Middle frontal gyrus (tissue), 1 donor: ENCODE data around the gene CFAP92.

ENCODE experiments used
- DNase-seq: peaks from one replicate; pipeline ENCODE4 v3.0.0-alpha.2; 2015; ENCODE audit warnings: low spot score; ENCODE audit errors: extremely low spot score

Gene CFAP92, protein sequence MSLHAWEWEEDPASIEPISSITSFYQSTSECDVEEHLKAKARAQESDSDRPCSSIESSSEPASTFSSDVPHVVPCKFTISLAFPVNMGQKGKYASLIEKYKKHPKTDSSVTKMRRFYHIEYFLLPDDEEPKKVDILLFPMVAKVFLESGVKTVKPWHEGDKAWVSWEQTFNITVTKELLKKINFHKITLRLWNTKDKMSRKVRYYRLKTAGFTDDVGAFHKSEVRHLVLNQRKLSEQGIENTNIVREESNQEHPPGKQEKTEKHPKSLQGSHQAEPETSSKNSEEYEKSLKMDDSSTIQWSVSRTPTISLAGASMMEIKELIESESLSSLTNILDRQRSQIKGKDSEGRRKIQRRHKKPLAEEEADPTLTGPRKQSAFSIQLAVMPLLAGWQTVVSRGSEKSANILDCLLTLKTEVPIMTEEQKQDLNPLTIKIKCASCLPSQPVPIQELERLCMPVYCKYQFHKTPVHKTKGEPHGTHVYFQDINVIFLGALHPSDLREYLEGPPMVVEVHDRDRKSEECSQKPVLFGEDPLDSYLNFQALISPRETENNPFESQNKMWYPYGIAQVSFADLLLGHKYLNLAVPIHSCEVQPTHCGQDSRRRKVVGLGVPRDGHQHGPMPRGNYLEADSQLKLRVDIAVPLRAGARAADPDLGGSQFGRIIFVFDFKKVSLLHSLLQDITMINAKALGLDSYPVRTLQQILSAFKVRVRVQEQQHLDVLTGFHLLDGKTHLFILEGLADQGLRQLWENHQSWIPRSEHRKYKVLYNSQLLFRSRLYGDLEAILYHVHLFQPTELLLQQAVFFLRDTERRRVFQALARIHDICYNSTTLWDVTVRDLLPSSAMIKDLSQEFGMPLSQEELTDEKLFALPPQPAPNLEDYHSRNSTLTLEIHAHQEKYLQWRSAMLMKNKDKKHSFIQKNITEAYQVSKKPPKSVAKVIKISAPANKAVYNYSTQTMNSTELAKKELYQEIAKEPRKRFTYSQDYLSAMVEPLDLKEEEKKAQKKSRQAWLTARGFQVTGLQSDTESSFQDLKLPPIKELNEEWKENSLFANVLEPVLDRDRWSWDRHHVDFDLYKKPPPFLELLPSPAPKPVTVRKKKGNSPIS

DNA sequence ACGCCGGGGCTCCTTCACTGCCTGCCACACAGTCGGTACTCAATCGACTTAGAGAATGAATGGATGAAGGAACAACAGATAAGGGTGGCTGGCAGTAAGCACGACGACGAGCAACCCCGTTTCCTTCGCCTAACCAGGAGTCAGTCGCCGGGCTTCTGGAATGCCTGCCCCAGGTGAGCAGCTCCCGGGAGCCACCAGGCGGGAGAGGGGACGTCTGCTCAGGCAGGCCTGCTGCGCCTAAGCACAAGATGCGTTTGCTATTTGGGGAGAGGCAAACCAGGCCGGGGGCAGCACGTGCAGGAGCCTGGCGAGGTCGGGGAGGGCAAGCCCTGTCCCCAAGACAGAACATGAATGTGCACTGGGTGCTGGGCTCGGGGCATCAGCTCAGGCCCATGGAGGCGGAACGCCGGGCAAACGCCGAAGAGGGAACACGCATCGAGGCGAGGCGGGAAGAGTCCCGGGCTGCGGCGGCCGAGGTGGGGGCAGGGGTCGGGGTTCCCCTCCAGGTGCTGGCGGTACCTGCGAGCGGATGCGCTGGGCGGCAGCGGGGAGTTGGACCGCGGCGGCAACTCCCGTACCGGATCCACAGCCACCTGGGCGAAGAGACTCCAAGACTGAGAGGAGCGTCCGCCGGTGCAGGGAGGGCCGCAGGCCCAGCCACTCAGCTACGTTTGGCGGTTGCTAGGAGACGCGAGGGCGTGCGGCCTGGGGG, at the start of gene CFAP92:
TSS of gene CFAP92 (minus strand) at position 616 of the 712 bp plus-strand sequence. CDS start 772 bp downstream, outside the sequence.
- peak; percentile 62 for DNase-seq

DNA sequence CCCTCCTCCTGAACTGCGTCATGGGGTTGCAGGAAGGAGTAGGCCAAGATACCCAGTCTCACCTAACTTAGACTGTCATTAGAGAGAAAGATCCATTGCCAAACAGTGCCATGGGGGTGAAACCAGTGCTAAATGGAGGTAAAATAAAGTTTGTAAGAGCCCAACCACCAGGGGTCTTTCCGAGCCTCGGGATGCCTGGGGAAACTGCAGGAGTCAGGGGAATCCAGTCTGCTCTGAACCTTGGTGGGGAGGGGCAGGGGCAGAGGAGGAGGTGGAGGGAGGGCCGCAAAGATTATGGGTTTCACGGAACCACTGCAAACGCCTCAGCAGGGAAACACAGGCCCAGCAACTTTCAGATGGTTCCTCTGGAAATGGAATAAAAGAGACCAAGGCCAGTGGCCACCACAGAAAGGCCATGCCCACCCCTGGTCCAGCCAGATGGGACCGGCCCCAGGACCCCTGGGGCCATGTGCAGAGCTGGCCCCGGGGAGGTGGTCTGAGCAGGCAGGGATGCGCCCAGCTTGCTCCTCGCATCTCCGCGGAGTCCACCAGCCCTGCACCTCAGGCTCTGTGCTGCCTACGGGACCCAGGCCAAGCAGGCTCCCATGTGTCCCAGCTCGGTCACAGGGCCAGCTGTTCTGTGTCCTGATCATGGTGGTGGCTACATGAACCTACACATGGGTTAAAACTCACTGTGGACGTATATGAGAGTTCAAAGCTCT, 46.9 kb upstream of the CFAP92 start:
- no peak for DNase-seq

DNA sequence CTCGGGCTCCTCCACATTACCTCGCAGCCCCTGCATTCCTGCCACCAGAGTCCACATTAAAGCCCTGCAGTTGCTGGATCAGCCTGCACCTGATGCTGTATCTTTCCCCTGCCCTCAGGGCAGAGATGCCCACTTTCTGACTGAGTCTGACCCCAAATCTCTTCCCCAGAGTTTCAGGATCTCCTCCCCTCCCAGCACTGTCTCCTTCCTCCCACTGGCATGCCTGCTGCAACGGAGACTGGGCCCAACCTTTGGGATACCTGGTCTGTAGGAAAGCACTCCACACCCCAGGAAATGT, 46.1 kb upstream of the CFAP92 start:
- DNase-seq: no peak

GRCh38 chr3:129039271-129040038, 45.6 kb upstream of the CFAP92 start:
- DNase-seq: no peak

GRCh38 chr3:129038121-129038855, 44.4 kb upstream of the CFAP92 start:
- DNase-seq: no peak

- no peak for DNase-seq
Observed at GRCh38 chr3:129037093-129037419, 43.2 kb upstream of the CFAP92 start.

GRCh38 chr3:129036222-129037092, 42.6 kb upstream of the CFAP92 start:
- no peak for DNase-seq

DNA sequence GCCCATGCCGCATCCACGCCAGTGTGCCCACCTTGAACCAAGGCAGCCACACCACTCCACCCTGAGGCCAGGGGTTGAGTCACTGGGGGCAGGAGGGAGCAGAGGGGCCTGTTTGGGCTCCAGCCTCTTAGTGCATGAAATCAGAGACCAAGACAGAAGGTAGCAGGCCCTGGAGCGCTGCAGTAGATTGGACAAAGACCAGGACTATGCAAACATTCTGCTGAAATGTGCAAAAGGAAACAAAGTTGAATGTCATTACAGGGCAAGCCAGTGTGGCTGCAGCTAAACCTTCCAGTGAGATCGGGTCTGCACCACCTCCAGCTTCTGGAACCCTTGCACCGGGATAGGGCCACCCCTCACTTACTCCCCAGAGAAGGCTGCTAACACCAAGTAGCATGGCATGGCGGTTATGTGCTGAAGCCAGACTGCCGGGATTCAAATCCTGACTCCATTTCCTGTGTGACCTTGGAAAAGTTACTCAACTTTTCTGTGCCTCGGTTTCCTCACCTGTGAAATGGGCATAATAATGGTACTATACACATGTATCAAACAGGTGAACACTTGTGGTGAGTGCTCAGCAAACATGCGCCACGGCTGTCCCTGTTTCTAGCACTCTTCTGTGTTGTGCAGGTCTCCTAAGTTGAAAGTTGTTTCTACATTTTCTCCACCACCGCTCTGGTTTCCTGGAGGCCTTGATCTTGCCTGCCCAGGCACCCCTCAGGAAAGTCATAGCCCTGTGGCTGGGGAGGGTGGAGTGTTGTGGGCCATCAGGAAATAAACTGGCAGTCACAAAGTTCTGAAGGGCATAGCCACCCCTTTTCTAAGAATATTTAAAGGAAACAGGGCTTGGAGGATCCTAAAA, 41.7 kb upstream of the CFAP92 start:
- DNase-seq: no peak

- no peak for DNase-seq
Observed at GRCh38 chr3:129034642-129035041, 40.8 kb upstream of the CFAP92 start.

- no peak for DNase-seq
Observed at GRCh38 chr3:129033633-129034321, 39.9 kb upstream of the CFAP92 start.

GRCh38 chr3:129033151-129033550, 39.3 kb upstream of the CFAP92 start:
- DNase-seq: no peak

GRCh38 chr3:129032716-129033115, 38.8 kb upstream of the CFAP92 start:
- no peak for DNase-seq

DNA sequence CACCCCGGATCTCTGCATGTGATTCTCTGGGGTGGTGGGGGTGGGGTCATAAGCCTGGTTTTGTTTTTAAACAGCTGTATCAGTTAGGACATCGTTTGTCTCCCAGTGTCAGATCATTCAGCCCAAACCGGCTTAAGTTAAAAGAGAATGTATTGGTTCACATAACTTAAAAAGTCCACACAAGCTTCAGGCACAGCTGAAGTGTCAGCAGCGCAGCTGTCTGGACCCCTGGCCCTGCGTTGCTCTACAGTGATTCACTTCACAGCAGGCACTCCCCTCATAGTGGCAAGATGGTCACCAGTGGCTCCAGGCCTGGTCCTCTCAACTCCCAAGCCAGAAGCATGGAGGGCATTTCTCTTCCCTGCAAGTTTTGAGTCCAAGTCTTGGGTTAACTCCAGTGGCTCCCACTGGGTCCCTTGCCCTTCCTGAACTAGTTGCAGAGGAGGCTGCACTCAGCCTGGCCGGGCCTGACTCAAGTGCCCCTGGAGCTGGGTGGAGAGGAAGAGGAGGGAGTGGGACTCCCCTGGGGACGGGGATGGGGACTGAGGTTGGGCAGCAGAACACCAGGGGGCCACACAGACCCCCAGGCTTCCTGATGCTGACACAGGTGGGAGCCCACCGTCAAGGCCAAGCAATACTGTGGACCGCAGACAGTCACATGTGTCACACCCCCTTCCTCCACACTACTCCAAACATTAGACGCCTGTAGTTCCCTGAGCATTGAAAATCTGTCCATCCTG, 37.8 kb upstream of the CFAP92 start:
- DNase-seq: no peak

DNA sequence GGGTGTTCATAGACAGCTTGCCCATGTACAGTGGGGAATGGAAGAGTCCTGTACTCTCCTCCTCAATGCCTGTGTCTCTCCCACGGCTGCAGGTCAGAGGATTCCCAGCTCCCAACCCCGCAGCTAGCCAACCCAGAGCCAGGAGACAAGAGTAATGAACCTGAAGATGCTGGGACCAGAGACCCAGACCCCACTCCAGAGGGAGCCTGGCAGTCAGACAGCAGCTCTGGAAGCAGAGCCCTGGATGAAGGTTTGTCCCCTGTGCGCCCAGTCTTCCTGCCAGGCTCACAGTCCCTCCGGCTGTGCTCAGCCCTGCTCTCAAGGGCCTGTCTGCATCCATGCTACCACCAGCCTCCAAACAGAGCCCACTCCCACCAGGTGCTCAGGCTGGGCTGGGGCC, 36.7 kb upstream of the CFAP92 start:
- DNase-seq: no peak

DNA sequence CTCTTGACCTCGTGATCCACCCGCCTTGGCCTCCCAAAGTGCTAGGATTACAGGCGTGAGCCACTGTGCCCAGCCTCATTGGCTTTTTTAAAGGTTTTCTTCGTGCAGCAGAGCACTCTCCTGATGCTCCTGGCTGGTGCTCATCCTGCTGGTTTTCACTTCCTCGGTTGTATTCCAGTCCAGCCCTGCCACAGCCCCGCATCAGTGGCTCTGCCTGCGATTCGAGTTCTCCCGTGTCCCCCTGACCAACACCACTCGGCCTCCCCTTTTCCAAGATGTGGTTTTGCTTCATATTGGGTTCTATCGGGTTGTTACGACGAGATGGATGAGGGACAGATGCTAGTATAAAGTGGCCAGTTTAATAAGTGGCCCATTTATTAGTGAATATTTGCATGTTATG, 35.0 kb upstream of the CFAP92 start:
- DNase-seq: no peak

- DNase-seq: no peak
Observed at GRCh38 chr3:129027544-129027880, 33.6 kb upstream of the CFAP92 start.
